ENCODE results near the gene HS6ST2.

The HS6ST2 gene

DNA sequence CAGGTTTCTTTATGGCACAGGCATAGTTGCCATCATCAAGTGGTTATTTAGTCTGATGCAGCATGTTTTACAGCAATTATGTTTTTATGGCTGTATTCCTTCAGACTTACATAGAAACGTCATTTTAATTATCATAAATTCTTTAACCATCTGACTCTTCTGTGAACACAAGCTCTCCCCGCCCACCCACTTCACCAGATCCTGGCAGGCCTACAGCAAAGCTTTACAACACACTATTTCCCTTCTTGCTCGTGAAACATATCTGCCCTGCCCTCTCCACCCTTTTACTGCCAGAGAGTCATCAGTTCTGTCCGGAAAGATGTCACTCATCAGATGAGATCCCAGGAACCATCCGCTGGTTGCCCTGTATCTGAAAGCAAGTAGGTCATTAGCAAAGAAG is 120.5 kb downstream of the HS6ST2 start:
- H3K9me3 ChIP-seq (ENCODE audit: severe bottlenecking) = no peaks in the 10 kb centered on the region
- TF ChIP-seq, protein P1, sequence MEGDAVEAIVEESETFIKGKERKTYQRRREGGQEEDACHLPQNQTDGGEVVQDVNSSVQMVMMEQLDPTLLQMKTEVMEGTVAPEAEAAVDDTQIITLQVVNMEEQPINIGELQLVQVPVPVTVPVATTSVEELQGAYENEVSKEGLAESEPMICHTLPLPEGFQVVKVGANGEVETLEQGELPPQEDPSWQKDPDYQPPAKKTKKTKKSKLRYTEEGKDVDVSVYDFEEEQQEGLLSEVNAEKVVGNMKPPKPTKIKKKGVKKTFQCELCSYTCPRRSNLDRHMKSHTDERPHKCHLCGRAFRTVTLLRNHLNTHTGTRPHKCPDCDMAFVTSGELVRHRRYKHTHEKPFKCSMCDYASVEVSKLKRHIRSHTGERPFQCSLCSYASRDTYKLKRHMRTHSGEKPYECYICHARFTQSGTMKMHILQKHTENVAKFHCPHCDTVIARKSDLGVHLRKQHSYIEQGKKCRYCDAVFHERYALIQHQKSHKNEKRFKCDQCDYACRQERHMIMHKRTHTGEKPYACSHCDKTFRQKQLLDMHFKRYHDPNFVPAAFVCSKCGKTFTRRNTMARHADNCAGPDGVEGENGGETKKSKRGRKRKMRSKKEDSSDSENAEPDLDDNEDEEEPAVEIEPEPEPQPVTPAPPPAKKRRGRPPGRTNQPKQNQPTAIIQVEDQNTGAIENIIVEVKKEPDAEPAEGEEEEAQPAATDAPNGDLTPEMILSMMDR (IDR thresholded peaks at IDR 0.05; ENCODE audit: low read depth, low read length) = no peak
- DNase-seq = no peak
- no peaks in the 10 kb centered on the region for H3K36me3 ChIP-seq
- H3K4me3 ChIP-seq (ENCODE audit: low read depth, low read length) = no peak overlapping the region
- H3K27ac ChIP-seq = no peak overlapping the region
- H3K27me3 ChIP-seq (ENCODE audit: insufficient read depth, low read depth, severe bottlenecking) = peaks cover 65% of the 10 kb centered on the region

DNA sequence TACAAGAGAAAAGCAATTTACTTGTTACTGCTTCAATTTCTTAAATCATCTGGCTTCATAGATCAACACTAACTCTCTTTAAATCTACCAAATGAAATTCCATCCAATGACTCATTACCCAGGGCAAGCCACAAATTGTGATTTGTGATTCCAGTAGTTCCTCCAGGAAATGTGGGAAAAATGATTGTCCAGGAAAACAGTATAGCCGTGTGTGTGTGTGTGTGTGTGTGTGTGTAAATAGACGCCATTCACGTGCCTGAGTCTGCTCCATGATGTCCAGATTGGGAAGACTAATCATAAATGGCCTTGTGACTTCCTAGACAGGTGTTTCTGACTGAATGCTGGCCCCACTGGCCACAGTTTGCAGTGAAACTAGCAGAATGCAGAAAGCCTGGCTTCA is 121.3 kb downstream of the HS6ST2 start:
- H3K4me3 ChIP-seq (ENCODE audit: low read depth, low read length) = no peak overlapping the region
- no peak for DNase-seq
- peaks cover 66% of the 10 kb centered on the region for H3K27me3 ChIP-seq (ENCODE audit: insufficient read depth, low read depth, severe bottlenecking)
- H3K36me3 ChIP-seq = no peaks in the 10 kb centered on the region
- H3K9me3 ChIP-seq (ENCODE audit: severe bottlenecking) = no peaks in the 10 kb centered on the region
- TF ChIP-seq, protein P1 (IDR thresholded peaks at IDR 0.05; ENCODE audit: low read depth, low read length) = no peak
- H3K27ac ChIP-seq = no peak overlapping the region

DNA sequence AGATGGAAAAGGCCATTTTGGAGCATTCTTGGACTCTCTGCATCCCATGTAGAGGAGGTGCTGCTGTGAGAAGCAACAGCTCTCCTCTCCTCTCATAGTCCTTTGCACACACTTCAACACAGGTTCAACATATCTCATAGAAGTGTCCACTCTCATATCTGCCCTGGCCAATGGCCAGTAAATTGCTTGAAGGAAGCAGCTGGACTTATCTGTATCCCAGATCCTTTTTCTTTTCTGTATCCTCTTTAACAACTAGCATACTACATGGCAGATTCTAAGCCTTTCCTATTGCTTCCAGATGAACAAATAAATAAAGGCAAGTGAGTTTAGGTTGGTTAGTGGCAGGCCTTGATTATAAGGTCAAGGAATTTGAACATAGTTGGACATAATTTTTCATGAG is 122.0 kb downstream of the HS6ST2 start:
- Histone ChIP-seq H3K27ac (no peak overlapping the region), H3K4me3 (ENCODE audit: low read depth, low read length) (no peak overlapping the region), H3K27me3 (ENCODE audit: insufficient read depth, low read depth, severe bottlenecking) (peaks cover 66% of the 10 kb centered on the region), H3K9me3 (ENCODE audit: severe bottlenecking) (no peaks in the 10 kb centered on the region), H3K36me3 (no peaks in the 10 kb centered on the region)
- no peak for DNase-seq
- TF ChIP-seq, protein P1 (IDR thresholded peaks at IDR 0.05; ENCODE audit: low read depth, low read length) = no peak

DNA sequence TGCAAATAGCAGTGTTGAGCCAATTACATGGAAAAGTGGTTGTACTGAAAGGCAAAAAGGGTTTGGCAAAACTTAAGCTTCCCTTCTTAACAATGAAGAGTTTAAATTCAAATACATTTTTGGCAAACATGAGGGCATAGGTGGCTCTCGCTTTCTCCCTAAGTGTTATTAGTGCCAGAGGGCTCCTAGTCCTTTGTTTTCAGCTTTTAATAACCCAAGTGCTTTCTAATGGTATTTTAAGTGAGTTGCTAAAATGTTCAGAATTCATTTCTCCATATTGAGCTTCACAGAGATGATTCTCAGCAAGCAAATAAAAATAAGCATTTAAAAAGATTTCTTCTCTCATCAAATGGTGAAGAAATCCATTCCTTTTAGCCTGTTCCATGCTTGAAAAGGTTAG is 123.7 kb downstream of the HS6ST2 start:
- H3K27ac ChIP-seq = no peak overlapping the region
- H3K9me3 ChIP-seq (ENCODE audit: severe bottlenecking) = no peaks in the 10 kb centered on the region
- no peaks in the 10 kb centered on the region for H3K36me3 ChIP-seq
- H3K27me3 ChIP-seq (ENCODE audit: insufficient read depth, low read depth, severe bottlenecking) = peaks cover 62% of the 10 kb centered on the region
- TF ChIP-seq, protein P1 (IDR thresholded peaks at IDR 0.05; ENCODE audit: low read depth, low read length) = no peak
- no peak for DNase-seq
- H3K4me3 ChIP-seq (ENCODE audit: low read depth, low read length) = no peak overlapping the region

DNA sequence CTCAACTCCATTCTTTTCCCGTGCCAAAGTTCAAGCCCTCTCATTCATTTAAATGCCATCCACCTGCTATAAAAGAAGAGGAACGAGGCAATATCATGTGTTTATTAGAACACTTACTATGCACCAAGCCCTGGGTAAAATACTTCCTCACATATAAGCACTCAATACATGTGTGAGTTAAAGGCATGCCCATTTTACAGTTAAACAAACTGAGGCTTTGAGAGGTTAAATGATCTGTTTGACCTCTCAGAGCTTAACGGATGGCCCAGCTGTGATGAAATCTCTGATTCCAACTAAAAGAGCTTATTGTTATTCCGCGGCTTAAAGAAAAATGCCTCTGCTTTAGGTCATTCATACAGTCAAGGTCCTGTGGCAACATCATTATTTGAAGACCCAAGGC is 124.3 kb downstream of the HS6ST2 start:
- no peak for DNase-seq
- TF ChIP-seq, protein P1 (IDR thresholded peaks at IDR 0.05; ENCODE audit: low read depth, low read length) = no peak
- peaks cover 67% of the 10 kb centered on the region for H3K27me3 ChIP-seq (ENCODE audit: insufficient read depth, low read depth, severe bottlenecking)
- no peaks in the 10 kb centered on the region for H3K9me3 ChIP-seq (ENCODE audit: severe bottlenecking)
- H3K36me3 ChIP-seq = no peaks in the 10 kb centered on the region
- no peak overlapping the region for H3K27ac ChIP-seq
- no peak overlapping the region for H3K4me3 ChIP-seq (ENCODE audit: low read depth, low read length)

DNA sequence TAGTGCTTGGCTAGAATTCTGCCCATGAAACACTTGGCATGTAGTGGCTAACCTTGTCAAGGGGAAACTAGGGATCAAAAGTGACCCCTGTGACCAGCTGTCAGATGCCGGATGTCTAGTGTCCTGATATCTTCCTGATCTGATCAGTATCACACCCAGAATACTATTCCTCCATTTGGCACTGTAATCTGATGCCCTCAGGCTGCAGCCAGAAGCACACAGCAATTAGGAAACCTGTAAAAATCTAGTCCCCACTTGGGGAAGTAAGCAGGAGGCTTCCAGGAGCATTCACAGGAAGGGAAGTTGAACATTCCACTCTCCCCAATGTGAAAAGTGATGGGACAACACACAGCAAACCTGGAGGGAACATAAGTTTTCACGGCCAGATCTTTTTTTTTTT is 125.1 kb downstream of the HS6ST2 start:
- DNase-seq = no peak
- TF ChIP-seq, protein P1 (IDR thresholded peaks at IDR 0.05; ENCODE audit: low read depth, low read length) = no peak
- H3K27me3 ChIP-seq (ENCODE audit: insufficient read depth, low read depth, severe bottlenecking) = peaks cover 65% of the 10 kb centered on the region
- no peak overlapping the region for H3K27ac ChIP-seq
- no peak overlapping the region for H3K4me3 ChIP-seq (ENCODE audit: low read depth, low read length)
- H3K9me3 ChIP-seq (ENCODE audit: severe bottlenecking) = no peaks in the 10 kb centered on the region
- no peaks in the 10 kb centered on the region for H3K36me3 ChIP-seq
